ENCODE data around the gene R3HDM1.
"Not testable (repeated sequence)": the region's sequence is repeated elsewhere in the genome, so short reads cannot be mapped to it uniquely, and the experiment has no call there.

R3HDM1 gene

GRCh38 chr2:135510577-135510976, 20.7 kb upstream of the R3HDM1 start:
- no peak for TF ChIP-seq CTCF (IDR thresholded peaks at IDR 0.05; ENCODE audit: low read depth, low read length, missing control alignments)
- no peak for DNase-seq (ENCODE audit: extremely low read depth, low read depth)

GRCh38 chr2:135512099-135512498, 19.2 kb upstream of the R3HDM1 start:
- no peak for TF ChIP-seq CTCF (IDR thresholded peaks at IDR 0.05; ENCODE audit: low read depth, low read length, missing control alignments)
- no peak for DNase-seq (ENCODE audit: extremely low read depth, low read depth)
- no peak overlapping the region for H3K4me3 ChIP-seq (replicated peaks; ENCODE audit: low read depth, low read length)

More at GRCh38 chr2:135510577-135510976, 20.7 kb upstream of the R3HDM1 start:
- H3K4me3 ChIP-seq (replicated peaks; ENCODE audit: low read depth, low read length), result no peak overlapping the region

- TF ChIP-seq CTCF (IDR thresholded peaks at IDR 0.05; ENCODE audit: low read depth, low read length, missing control alignments), result no peak
- H3K4me3 ChIP-seq (replicated peaks; ENCODE audit: low read depth, low read length), result no peak overlapping the region
- no peak for DNase-seq (ENCODE audit: extremely low read depth, low read depth)
Measured at GRCh38 chr2:135525786-135526185, 5.5 kb upstream of the R3HDM1 start.

- no peak for TF ChIP-seq CTCF (IDR thresholded peaks at IDR 0.05; ENCODE audit: low read depth, low read length, missing control alignments)
- H3K4me3 ChIP-seq (replicated peaks; ENCODE audit: low read depth, low read length), result no peak overlapping the region
- no peak for DNase-seq (ENCODE audit: extremely low read depth, low read depth)
Measured at GRCh38 chr2:135528006-135528405, 3.3 kb upstream of the R3HDM1 start.

- peak within 1 kb of the TSS; percentile 85 for H3K4me3 ChIP-seq (replicated peaks; ENCODE audit: low read depth, low read length)
- no peak for TF ChIP-seq CTCF (IDR thresholded peaks at IDR 0.05; ENCODE audit: low read depth, low read length, missing control alignments)
- DNase-seq (ENCODE audit: extremely low read depth, low read depth), result peak; percentile 98
Measured at GRCh38 chr2:135530313-135531230, 712 bp upstream of the R3HDM1 start, which contains the start of gene ZRANB3. Gene ZRANB3 (minus strand): TSS chr2:135531218.

GRCh38 chr2:135532581-135532980, 1.3 kb downstream of the R3HDM1 start:
- H3K4me3 ChIP-seq (replicated peaks; ENCODE audit: low read depth, low read length), result peak overlapping the region; percentile 85
- TF ChIP-seq CTCF (IDR thresholded peaks at IDR 0.05; ENCODE audit: low read depth, low read length, missing control alignments), result no peak
- no peak for DNase-seq (ENCODE audit: extremely low read depth, low read depth)

GRCh38 chr2:135533545-135533944, 2.3 kb downstream of the R3HDM1 start:
- not testable (repeated sequence) for DNase-seq (ENCODE audit: extremely low read depth, low read depth); H3K4me3 ChIP-seq (replicated peaks; ENCODE audit: low read depth, low read length)
